Mesendoderm (in vitro differentiated cells): ENCODE measurements around the gene FOXL2NB.
A peak's percentile ranks its signal among the peaks of the same experiment; 100 is the strongest.

Experiments used
- DNase-seq: peaks from one replicate; pipeline ENCODE4 v3.0.0; 2013
- H2AK5ac ChIP-seq: 2 replicates; pipeline ENCODE4 v1.6.1; 2013; ENCODE audit warnings: low read length, inconsistent platforms
- H2BK120ac ChIP-seq: 2 replicates; pipeline ENCODE4 v1.6.1; 2013; ENCODE audit warnings: low read depth, mild to moderate bottlenecking, low read length, moderate library complexity, mixed read lengths
- H2BK15ac ChIP-seq: replicated peaks from 2 replicates; pipeline ENCODE4 v1.6.1; 2013; ENCODE audit warnings: low read depth, mild to moderate bottlenecking, moderate library complexity
- H2BK5ac ChIP-seq: 2 replicates; pipeline ENCODE4 v1.6.1; 2013; ENCODE audit warnings: low read length, inconsistent platforms
- H3K18ac ChIP-seq: 2 replicates; pipeline ENCODE4 v1.6.1; 2013; ENCODE audit warnings: mild to moderate bottlenecking, low read length, mixed read lengths
- H3K23ac ChIP-seq: one replicate; pipeline ENCODE4 v1.6.1; 2013; ENCODE audit warnings: low read length
- H3K27ac ChIP-seq: 2 replicates; pipeline ENCODE4 v1.5.1; 2013; ENCODE audit warnings: low read depth, mild to moderate bottlenecking, inconsistent platforms, low read length, moderate library complexity
- H3K27me3 ChIP-seq: 2 replicates; pipeline ENCODE4 v1.6.1; 2013; ENCODE audit warnings: low read length, control low read depth, mild to moderate bottlenecking, inconsistent platforms; ENCODE audit not compliant: insufficient read depth, poor library complexity
- H3K36me3 ChIP-seq: 2 replicates; pipeline ENCODE4 v1.6.1; 2013; ENCODE audit warnings: low read length, inconsistent platforms; ENCODE audit not compliant: control insufficient read depth, insufficient read depth
- H3K4ac ChIP-seq: one replicate; pipeline ENCODE4 v1.6.1; 2013; ENCODE audit warnings: low read depth, mild to moderate bottlenecking, low read length, moderate library complexity
- H3K4me1 ChIP-seq: 2 replicates; pipeline ENCODE4 v1.6.1; 2013; ENCODE audit warnings: low read depth, low read length, inconsistent platforms; ENCODE audit not compliant: control insufficient read depth
- H3K4me2 ChIP-seq: 2 replicates; pipeline ENCODE4 v1.6.1; 2013; ENCODE audit warnings: low read length
- H3K4me3 ChIP-seq: 2 replicates; pipeline ENCODE4 v1.5.1; 2013; ENCODE audit warnings: mild to moderate bottlenecking, low read length
- H3K56ac ChIP-seq: one replicate; pipeline ENCODE4 v1.6.1; 2013; ENCODE audit warnings: low read length
- H3K79me1 ChIP-seq: 2 replicates; pipeline ENCODE4 v1.6.1; 2013; ENCODE audit warnings: low read length, inconsistent platforms
- H3K79me2 ChIP-seq: 2 replicates; pipeline ENCODE4 v1.6.1; 2013; ENCODE audit warnings: mild to moderate bottlenecking, low read length; ENCODE audit not compliant: control insufficient read depth, insufficient read depth
- H3K9ac ChIP-seq: 2 replicates; pipeline ENCODE4 v1.6.1; 2013; ENCODE audit warnings: low read length, inconsistent platforms
- H4K5ac ChIP-seq: one replicate; pipeline ENCODE4 v1.6.1; 2013; ENCODE audit warnings: low read length
- H4K8ac ChIP-seq: one replicate; pipeline ENCODE4 v1.6.1; 2013; ENCODE audit warnings: low read depth, mild to moderate bottlenecking, control low read depth, low read length, moderate library complexity
- WGBS: extraction: QIAGEN DNeasy Blood & Tissue Kit; methylation state at CpG from one replicate; pipeline ENCODE4 v1.1.7; 2013; ENCODE audit warnings: low lambda C conversion rate, missing lambda C conversion rate; ENCODE audit not compliant: insufficient coverage; ENCODE audit errors: extremely low coverage; 5-methylcytosine and 5-hydroxymethylcytosine counted together

FOXL2NB gene

GRCh38 chr3:138984816-138985215, 37.8 kb downstream of the FOXL2NB start:
- no peak overlapping the region for H3K4me2 ChIP-seq
- no peak overlapping the region for H2BK5ac ChIP-seq
- H2AK5ac ChIP-seq, result no peak overlapping the region
- no peaks in the 10 kb centered on the region for H3K36me3 ChIP-seq
- no peak overlapping the region for H4K8ac ChIP-seq
- no peaks in the 10 kb centered on the region for H3K27me3 ChIP-seq
- H3K79me1 ChIP-seq, result no peaks in the 10 kb centered on the region
- no peak overlapping the region for H2BK120ac ChIP-seq
- no peak overlapping the region for H3K56ac ChIP-seq
- H3K4ac ChIP-seq, result no peak overlapping the region
- H3K4me3 ChIP-seq, result no peak overlapping the region
- no peak overlapping the region for H3K27ac ChIP-seq
- no peak overlapping the region for H3K9ac ChIP-seq
- DNase-seq, result peak; percentile 3
- no peak overlapping the region for H2BK15ac ChIP-seq
- H4K5ac ChIP-seq, result no peak overlapping the region
- no CpG with 5 or more reads among the region's 3 CpGs for WGBS
- no peaks in the 10 kb centered on the region for H3K79me2 ChIP-seq
- H3K18ac ChIP-seq, result no peak overlapping the region
- H3K4me1 ChIP-seq, result no peaks in the 10 kb centered on the region
- H3K23ac ChIP-seq, result no peak overlapping the region

GRCh38 chr3:138985932-138986331, 38.9 kb downstream of the FOXL2NB start:
- DNase-seq, result no peak
- H3K23ac ChIP-seq, result no peak overlapping the region
- no peak overlapping the region for H2BK5ac ChIP-seq
- H3K79me2 ChIP-seq, result no peaks in the 10 kb centered on the region
- H3K4me2 ChIP-seq, result no peak overlapping the region
- H3K36me3 ChIP-seq, result no peaks in the 10 kb centered on the region
- no peak overlapping the region for H3K4me3 ChIP-seq
- no peak overlapping the region for H3K9ac ChIP-seq
- H2BK120ac ChIP-seq, result no peak overlapping the region
- no peak overlapping the region for H3K56ac ChIP-seq
- H3K27ac ChIP-seq, result no peak overlapping the region
- no peaks in the 10 kb centered on the region for H3K27me3 ChIP-seq
- H4K8ac ChIP-seq, result no peak overlapping the region
- H2BK15ac ChIP-seq, result no peak overlapping the region
- H2AK5ac ChIP-seq, result no peak overlapping the region
- WGBS, result no CpG with 5 or more reads among the region's 4 CpGs
- no peak overlapping the region for H3K18ac ChIP-seq
- H4K5ac ChIP-seq, result no peak overlapping the region
- H3K79me1 ChIP-seq, result no peaks in the 10 kb centered on the region
- H3K4me1 ChIP-seq, result no peaks in the 10 kb centered on the region
- no peak overlapping the region for H3K4ac ChIP-seq

DNA sequence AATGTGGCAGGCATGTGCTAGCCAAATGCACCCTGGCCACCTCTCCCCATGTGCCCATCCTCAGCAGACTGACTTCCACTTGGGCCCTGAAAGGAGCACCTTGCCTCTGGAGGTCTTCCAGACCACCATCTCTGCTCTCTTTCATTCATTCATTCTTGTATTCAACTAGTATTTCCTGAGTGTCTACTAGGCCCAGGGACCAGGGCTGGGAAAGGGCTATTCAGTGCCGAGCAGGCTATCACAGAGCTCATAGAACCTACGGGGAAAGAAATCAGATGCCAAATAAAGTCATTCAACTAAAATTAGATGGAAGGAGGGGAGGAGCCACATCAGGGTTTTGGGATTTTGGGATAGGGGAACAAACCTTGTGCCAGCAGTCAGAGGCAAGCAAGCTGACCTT, 40.2 kb downstream of the FOXL2NB start:
- H2AK5ac ChIP-seq, result no peak overlapping the region
- H2BK15ac ChIP-seq, result no peak overlapping the region
- H3K36me3 ChIP-seq, result no peaks in the 10 kb centered on the region
- H2BK120ac ChIP-seq, result no peak overlapping the region
- H3K4me2 ChIP-seq, result no peak overlapping the region
- no peak overlapping the region for H3K23ac ChIP-seq
- H4K5ac ChIP-seq, result no peak overlapping the region
- H3K27me3 ChIP-seq, result no peaks in the 10 kb centered on the region
- H3K27ac ChIP-seq, result no peak overlapping the region
- no peaks in the 10 kb centered on the region for H3K4me1 ChIP-seq
- no peak overlapping the region for H4K8ac ChIP-seq
- H3K79me2 ChIP-seq, result no peaks in the 10 kb centered on the region
- H3K56ac ChIP-seq, result no peak overlapping the region
- no peak overlapping the region for H3K18ac ChIP-seq
- no CpG with 5 or more reads among the region's 2 CpGs for WGBS
- H3K4ac ChIP-seq, result no peak overlapping the region
- DNase-seq, result no peak
- no peak overlapping the region for H3K4me3 ChIP-seq
- H2BK5ac ChIP-seq, result no peak overlapping the region
- H3K9ac ChIP-seq, result no peak overlapping the region
- H3K79me1 ChIP-seq, result no peaks in the 10 kb centered on the region

DNA sequence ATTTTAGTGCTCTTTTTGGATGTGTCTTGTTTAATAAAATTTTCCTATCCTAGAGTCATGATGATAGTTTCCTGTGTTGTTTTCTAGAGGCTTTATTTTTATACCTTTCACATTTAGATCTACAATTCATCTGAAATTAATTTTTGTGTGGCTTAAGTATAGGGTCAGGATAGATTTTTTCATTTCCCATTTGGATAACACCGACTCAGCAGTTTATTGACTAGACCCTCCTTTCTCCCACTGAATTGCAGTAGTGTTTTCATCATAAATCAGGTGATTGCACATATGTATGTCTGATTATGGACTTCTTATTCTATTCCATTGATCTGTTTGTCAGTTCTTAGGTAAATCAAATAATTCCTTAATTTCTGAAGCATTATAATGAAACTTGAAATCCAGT, 48.7 kb downstream of the FOXL2NB start:
- no peaks in the 10 kb centered on the region for H3K79me2 ChIP-seq
- H2BK120ac ChIP-seq, result no peak overlapping the region
- no peak overlapping the region for H3K18ac ChIP-seq
- H3K4me1 ChIP-seq, result no peaks in the 10 kb centered on the region
- no peak overlapping the region for H2BK15ac ChIP-seq
- no peak overlapping the region for H3K4me2 ChIP-seq
- no peak overlapping the region for H3K23ac ChIP-seq
- no peak overlapping the region for H2BK5ac ChIP-seq
- no peak overlapping the region for H3K27ac ChIP-seq
- H3K56ac ChIP-seq, result no peak overlapping the region
- no peaks in the 10 kb centered on the region for H3K36me3 ChIP-seq
- H3K79me1 ChIP-seq, result no peaks in the 10 kb centered on the region
- no peak overlapping the region for H3K4me3 ChIP-seq
- no peak overlapping the region for H3K4ac ChIP-seq
- no peak overlapping the region for H2AK5ac ChIP-seq
- WGBS, result no CpG with 5 or more reads among the region's 1 CpG
- DNase-seq, result no peak
- no peak overlapping the region for H4K5ac ChIP-seq
- H3K9ac ChIP-seq, result no peak overlapping the region
- H4K8ac ChIP-seq, result no peak overlapping the region
- no peaks in the 10 kb centered on the region for H3K27me3 ChIP-seq
